Mucosa of rectum (tissue), 2 donors: Measurements from ENCODE around the gene TAF1A.

Experiments used
- H3K27ac ChIP-seq, 2 donors: one replicate each; pipeline ENCODE4 v1.7.0; 2013; ENCODE audit warnings: inconsistent platforms in 2 of 2, low read depth in 2 of 2, low read length in 2 of 2
- H3K27me3 ChIP-seq, 2 donors: one replicate each; pipeline ENCODE4 v1.7.0; 2013; ENCODE audit warnings: low read length in 2 of 2; ENCODE audit not compliant: control insufficient read depth in 2 of 2, insufficient read depth in 2 of 2
- H3K36me3 ChIP-seq, 2 donors: one replicate each; pipeline ENCODE4 v1.7.0; 2013; ENCODE audit warnings: low read length in 2 of 2; ENCODE audit not compliant: control insufficient read depth in 2 of 2, insufficient read depth in 2 of 2
- H3K4me1 ChIP-seq, 2 donors: one replicate each; pipeline ENCODE4 v1.7.0; 2013; ENCODE audit warnings: low read length in 2 of 2, mild to moderate bottlenecking in 1 of 2; ENCODE audit not compliant: control insufficient read depth in 2 of 2, insufficient read depth in 2 of 2
- H3K4me3 ChIP-seq, 2 donors: one replicate each; pipeline ENCODE4 v1.7.0; 2013; ENCODE audit warnings: low read length in 2 of 2
- H3K9ac ChIP-seq, 2 donors: one replicate each; pipeline ENCODE4 v1.7.0; 2013; ENCODE audit warnings: low read length in 2 of 2, low read depth in 1 of 2, mild to moderate bottlenecking in 1 of 2
- H3K9me3 ChIP-seq, 2 donors: one replicate each; pipeline ENCODE4 v1.7.0; 2013; ENCODE audit warnings: low read length in 2 of 2; ENCODE audit not compliant: control insufficient read depth in 2 of 2
- donor health status: healthy.
- donor health status: Normal muscosa, but diverticular disease.

TAF1A gene

GRCh38 chr1:222589462-222590302 lies at the start of gene TAF1A:
TSS of gene TAF1A (minus strand) at chr1:222589933.
- Histone ChIP-seq H3K27ac (peak within 1 kb of the TSS; percentile 78 to 87), H3K9ac (peak within 1 kb of the TSS; percentile 77 to 82), H3K9me3 (no peaks in the 10 kb centered on the region), H3K4me1 (peaks cover 12 to 13% of the 10 kb centered on the region in 2 donors), H3K27me3 (no peaks in the 10 kb centered on the region), H3K4me3 (peak within 1 kb of the TSS; percentile 94 to 97), H3K36me3 (peaks cover 3 to 7% of the 10 kb centered on the region in 2 donors)

- H3K4me1 ChIP-seq: no peaks in the 10 kb centered on the region
- H3K4me3 ChIP-seq: no peak overlapping the region
- H3K27ac ChIP-seq: no peak overlapping the region
- H3K27me3 ChIP-seq: no peaks in the 10 kb centered on the region
- peaks cover 22 to 45% of the 10 kb centered on the region in 2 donors for H3K36me3 ChIP-seq
- no peaks in the 10 kb centered on the region for H3K9me3 ChIP-seq
- no peak overlapping the region for H3K9ac ChIP-seq
Observed at GRCh38 chr1:222634180-222635013, 44.7 kb upstream of the TAF1A start.

GRCh38 chr1:222632749-222633148 lies 43.0 kb upstream of the TAF1A start:
- Histone ChIP-seq H3K4me1 (no peaks in the 10 kb centered on the region), H3K4me3 (no peak overlapping the region), H3K36me3 (peaks cover 37 to 55% of the 10 kb centered on the region in 2 donors), H3K9me3 (no peaks in the 10 kb centered on the region), H3K27ac (no peak overlapping the region), H3K9ac (no peak overlapping the region), H3K27me3 (no peaks in the 10 kb centered on the region)

GRCh38 chr1:222631611-222632208 lies 42.0 kb upstream of the TAF1A start:
- H3K27me3 ChIP-seq: no peaks in the 10 kb centered on the region
- H3K27ac ChIP-seq: no peak overlapping the region
- H3K9ac ChIP-seq: no peak overlapping the region
- H3K4me3 ChIP-seq: no peak overlapping the region
- no peaks in the 10 kb centered on the region for H3K9me3 ChIP-seq
- H3K36me3 ChIP-seq: peaks cover 43 to 63% of the 10 kb centered on the region in 2 donors
- no peaks in the 10 kb centered on the region for H3K4me1 ChIP-seq

- H3K36me3 ChIP-seq: peaks cover 49 to 67% of the 10 kb centered on the region in 2 donors
- H3K27me3 ChIP-seq: no peaks in the 10 kb centered on the region
- H3K9me3 ChIP-seq: no peaks in the 10 kb centered on the region
- no peak overlapping the region for H3K27ac ChIP-seq
- no peak overlapping the region for H3K9ac ChIP-seq
- no peaks in the 10 kb centered on the region for H3K4me1 ChIP-seq
- no peak overlapping the region for H3K4me3 ChIP-seq
Observed at GRCh38 chr1:222629921-222630535, 40.3 kb upstream of the TAF1A start.

- Histone ChIP-seq H3K27me3 (no peaks in the 10 kb centered on the region), H3K4me3 (no peak overlapping the region), H3K27ac (no peak overlapping the region), H3K9me3 (no peaks in the 10 kb centered on the region), H3K36me3 (peaks cover 51 to 59% of the 10 kb centered on the region in 2 donors), H3K4me1 (peaks cover 0 to 4% of the 10 kb centered on the region in 2 donors), H3K9ac (no peak overlapping the region)
Observed at GRCh38 chr1:222627232-222627631, 37.5 kb upstream of the TAF1A start.

- H3K9ac ChIP-seq: no peak overlapping the region
- H3K9me3 ChIP-seq: no peaks in the 10 kb centered on the region
- H3K4me1 ChIP-seq: peaks cover 2 to 9% of the 10 kb centered on the region in 2 donors
- H3K27ac ChIP-seq: no peak overlapping the region
- H3K4me3 ChIP-seq: no peak overlapping the region
- no peaks in the 10 kb centered on the region for H3K27me3 ChIP-seq
- H3K36me3 ChIP-seq: peaks cover 40 to 44% of the 10 kb centered on the region in 2 donors
Observed at GRCh38 chr1:222624214-222624613, 34.5 kb upstream of the TAF1A start.

GRCh38 chr1:222623458-222623857 lies 33.7 kb upstream of the TAF1A start:
- no peaks in the 10 kb centered on the region for H3K9me3 ChIP-seq
- H3K27me3 ChIP-seq: no peaks in the 10 kb centered on the region
- no peak overlapping the region for H3K27ac ChIP-seq
- no peak overlapping the region for H3K4me3 ChIP-seq
- H3K4me1 ChIP-seq: peaks cover 8 to 15% of the 10 kb centered on the region in 2 donors
- peaks cover 33 to 36% of the 10 kb centered on the region in 2 donors for H3K36me3 ChIP-seq
- no peak overlapping the region for H3K9ac ChIP-seq

GRCh38 chr1:222622765-222623164 lies 33.0 kb upstream of the TAF1A start:
- Histone ChIP-seq H3K4me1 (peaks cover 8 to 15% of the 10 kb centered on the region in 2 donors), H3K9me3 (no peaks in the 10 kb centered on the region), H3K4me3 (no peak overlapping the region), H3K9ac (no peak overlapping the region), H3K36me3 (peaks cover 27 to 32% of the 10 kb centered on the region in 2 donors), H3K27ac (peak overlapping the region in 1 of 2 donors; percentile 23), H3K27me3 (no peaks in the 10 kb centered on the region)
